GM18870 (cell line): Measurements from ENCODE around the gene SOX8.
"Not testable (repeated sequence)": the region's sequence is repeated elsewhere in the genome, so short reads cannot be mapped to it uniquely, and the experiment has no call there.

ENCODE experiments used
- ATAC-seq: cut with Tn5 transposase; IDR thresholded peaks from one replicate; pipeline ENCODE4 v1.9.1; 2021; ENCODE audit warnings: moderate library complexity; ENCODE audit not compliant: unreplicated experiment

The SOX8 gene

GRCh38 chr16:953818-954217 lies 27.8 kb upstream of the SOX8 start:
- not testable (repeated sequence) for ATAC-seq

DNA sequence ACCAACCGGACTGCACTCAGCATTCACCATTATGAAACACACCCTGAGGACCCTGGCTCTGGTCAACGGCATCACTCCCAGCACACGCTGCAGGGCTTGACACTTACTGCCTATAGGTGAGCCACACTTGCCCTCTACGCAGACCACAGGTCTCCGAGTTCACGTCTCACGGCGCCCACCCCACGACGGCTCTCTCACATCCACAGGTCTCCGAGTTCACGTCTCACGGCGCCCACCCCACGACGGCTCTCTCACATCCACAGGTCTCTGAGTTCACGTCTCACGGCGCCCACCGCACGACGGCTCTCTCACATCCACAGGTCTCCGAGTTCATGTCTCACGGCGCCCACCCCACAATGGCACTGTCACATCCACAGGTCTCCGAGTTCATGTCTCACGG lies 25.8 kb upstream of the SOX8 start:
- ATAC-seq: not testable (repeated sequence)

DNA sequence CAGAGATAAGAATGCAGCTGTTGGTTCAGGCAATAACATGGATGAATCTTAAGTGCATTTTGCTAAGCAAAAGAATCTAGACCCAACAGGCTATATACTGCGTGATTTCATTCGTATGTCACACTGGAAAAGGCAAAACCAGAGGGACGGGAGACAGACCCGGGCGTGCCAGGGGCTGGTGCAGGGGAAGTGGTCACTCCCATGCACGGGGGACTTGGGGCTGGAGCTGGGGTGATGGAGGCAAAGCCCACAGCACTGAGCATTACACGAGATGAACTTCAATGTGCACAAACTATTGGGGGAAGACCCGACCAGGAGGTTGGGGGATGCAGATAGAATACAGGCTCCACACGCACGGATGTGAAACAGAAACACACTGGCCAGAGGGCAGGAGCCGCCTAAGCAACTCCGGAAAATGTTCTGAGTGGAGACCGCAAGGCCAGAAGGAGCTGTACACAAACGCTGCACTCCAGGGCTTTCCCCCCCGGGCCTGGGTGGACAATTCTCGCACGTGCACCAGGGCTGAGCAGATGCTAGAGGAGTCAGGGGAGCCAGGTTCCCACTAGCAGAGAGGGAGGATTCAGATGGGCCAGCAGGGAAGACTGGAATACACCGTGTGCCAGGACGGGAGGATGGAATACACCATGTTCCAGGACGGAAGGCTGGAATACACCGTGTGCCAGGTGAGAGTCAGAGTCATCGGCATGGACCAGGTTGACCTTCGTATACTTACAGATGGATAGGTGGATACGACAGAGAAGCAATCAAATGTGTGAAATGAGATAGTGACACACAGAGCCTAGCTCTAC lies 22.1 kb upstream of the SOX8 start:
- no peak for ATAC-seq

GRCh38 chr16:962366-962765 lies 19.2 kb upstream of the SOX8 start:
- no peak for ATAC-seq

GRCh38 chr16:962901-963814 lies 18.4 kb upstream of the SOX8 start:
- no peak for ATAC-seq

DNA sequence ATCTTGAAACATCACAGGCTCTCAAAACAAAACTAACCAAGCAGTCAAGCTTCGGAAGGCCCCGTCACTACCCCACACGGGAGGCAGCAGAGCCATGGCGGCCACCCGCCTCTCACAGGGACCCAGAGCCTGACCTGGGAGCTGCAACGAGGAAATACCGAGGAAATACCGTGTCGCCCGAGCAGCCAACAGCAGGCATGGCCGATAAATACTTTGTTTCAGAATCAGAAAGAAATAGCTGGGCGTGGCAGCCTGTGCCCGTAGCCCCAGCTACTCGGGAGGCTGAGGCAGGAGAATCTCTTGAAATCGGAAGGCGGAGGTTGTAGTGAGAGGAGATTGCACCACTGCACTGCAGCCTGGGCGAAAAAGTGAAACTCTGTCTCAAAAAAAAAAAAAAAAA lies 17.7 kb upstream of the SOX8 start:
- no peak for ATAC-seq

DNA sequence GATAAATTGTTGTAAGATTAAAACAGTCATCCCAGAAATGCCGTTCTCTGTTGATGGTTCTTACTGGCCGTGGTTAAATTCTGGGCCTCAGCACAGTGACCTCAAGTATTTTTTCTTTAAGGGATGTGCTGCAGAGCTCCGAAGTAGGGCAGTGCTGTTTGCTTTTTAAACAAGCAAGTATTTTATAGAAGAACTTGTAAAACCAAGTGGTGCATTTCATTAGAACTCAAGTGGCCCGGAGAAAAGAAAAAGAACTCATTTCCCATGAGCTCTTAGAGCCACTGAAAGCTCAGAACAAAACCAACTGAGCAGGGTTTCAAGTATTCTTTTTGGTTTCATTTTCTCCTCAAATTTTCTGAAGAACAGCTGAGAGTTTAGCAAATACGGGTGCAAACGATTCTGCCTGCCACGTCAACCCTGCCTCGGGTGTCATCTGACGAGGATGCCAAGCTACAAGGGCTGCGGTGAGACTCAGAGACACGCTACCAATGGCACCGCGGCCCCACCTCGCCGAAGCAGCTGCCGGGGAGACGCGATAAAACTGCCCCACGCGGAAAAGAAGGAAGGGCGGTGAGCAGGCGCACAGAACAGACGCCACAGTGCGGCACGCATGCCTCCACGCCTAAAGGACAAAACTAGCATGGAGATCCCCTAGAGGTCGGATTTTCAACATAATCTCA lies 17.1 kb upstream of the SOX8 start:
- no peak for ATAC-seq

DNA sequence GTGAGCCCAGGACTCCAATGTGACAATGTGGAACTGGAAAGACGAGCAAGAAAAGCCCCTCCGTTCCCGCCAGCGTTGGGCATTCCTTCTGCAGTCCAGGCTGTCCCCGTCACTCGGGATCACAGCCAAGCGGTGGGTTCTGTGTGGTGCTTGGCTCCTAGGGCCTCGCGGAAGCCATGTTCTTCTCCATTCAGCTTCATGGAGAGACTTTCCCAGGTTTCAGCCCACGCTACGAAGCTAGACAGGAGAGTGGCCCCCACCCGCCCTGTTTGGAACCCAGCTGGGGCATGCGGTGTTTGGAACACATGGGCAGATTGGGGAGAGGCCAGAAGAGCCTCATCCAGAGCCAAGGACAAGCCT lies 16.6 kb upstream of the SOX8 start:
- no peak for ATAC-seq

GRCh38 chr16:965487-965886 lies 16.1 kb upstream of the SOX8 start:
- no peak for ATAC-seq

- ATAC-seq: no peak
Measured at GRCh38 chr16:966035-966434, 15.5 kb upstream of the SOX8 start.

DNA sequence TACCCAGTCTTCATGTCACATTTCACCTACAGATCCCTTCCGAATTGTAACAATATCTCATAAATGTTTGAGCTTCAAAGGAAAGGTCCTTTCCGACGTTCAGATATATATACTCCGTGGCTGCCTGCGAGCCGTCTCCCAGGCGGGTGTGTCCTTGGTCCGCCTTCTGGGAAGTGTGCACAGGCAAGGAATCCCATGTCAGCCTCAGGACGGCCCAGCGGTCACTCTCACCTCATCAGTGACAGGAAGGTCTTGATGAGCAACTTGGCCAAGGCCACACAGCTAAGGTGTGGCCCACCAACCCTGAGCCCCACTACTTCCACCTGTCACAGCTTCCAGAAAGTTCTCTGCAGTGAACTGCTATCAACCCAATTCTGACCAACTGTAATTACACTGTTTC lies 15.1 kb upstream of the SOX8 start:
- no peak for ATAC-seq

DNA sequence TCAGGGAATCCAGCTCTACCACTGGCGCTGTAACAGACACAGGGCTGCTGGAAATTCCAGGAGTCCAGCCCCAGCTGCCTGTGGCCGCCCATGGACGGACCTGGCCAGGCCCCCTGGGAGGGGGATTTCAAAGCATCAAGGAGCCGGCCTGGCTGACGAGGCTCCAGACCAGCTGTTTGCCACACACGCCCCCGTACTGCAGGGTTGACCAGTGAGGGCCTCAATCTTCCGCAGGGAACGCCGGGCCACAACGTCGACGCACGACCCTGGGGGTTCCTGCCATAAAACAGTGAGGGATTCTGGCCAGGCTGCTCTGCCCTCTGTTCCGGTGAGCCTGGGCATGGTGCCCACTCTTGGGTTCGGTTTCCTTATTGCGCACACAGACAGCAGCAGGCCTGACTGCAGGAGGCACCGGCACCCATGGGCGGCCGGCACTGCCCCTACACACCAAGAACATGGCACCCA lies 14.5 kb upstream of the SOX8 start:
- ATAC-seq: no peak

DNA sequence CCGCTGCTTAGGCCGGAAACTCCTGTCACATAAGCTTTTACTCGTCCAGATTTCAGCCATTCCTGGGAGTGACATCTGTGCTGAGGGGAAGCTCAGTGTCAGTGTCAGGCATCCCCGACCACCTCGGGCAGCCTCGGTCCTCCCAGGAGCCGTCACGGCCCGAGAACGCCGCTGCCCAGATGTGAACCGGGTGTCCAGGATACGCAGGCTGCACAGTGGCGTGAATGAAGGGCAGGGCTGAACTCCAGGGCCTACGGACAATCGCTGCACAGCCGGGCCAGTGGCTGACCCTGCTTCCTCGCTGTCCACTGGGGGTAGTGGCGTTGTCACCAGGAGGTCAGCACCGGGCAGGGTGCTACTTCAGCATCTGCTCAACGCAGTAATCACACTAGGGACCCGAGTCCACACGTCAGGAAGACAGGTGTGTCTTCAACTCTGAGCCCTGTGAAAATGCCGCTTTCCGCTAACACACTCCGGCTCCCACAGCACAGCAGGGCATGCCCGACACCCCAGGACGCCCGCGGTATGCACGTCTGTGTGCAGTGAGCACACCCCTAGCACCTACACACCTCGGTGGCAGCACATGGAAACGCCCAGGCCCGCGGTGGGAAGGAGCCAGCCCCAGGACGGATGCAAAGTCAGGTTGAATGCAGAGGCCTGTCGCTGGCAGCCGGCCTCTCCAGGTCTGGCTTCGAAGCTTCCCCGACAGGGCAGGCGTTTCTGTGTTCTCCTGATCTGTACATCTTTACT lies 13.8 kb upstream of the SOX8 start:
- no peak for ATAC-seq

- ATAC-seq: no peak
Measured at GRCh38 chr16:968620-969019, 12.9 kb upstream of the SOX8 start.

DNA sequence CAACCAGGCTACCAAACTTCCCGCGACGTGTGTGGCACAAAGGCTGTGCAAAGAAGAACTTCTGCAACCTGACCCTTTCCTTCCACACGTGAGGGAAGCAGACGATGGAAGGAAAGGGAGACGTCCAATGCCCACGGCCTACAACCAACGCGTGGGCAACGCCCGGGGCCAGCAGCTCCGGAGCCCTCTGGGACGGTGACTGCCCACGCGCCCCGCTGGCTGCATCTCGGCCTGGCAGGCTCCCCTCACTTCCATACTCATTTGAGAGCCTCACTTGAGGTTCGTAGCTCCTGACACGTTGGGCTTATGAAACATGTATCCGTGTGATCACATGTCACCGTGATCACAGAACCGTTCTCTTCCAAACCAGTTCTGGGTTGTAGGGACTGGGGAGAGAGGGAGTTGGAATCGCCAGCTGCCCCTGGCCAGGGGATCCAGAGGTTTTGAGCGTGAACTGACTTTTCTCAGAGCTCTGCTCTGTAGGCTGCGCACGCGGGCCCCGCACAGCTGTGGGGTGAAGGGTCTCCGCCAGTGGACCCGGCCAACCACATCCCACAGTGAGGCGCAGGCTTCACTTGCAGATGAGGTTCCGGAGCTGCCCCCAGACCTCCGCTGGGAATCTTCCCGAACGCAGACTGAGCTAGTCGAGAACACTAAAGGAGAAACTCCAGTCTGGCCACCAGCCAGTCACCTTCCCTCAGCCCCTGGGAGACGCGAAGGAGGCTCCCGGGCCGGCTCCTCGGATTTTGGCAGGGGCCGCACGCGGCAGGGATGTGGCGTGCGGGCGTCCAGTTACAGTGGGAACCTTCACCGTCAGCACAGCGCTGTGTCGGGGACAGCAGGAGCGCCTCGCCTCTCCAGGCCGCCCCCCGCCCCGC lies 11.8 kb upstream of the SOX8 start:
- ATAC-seq: no peak

DNA sequence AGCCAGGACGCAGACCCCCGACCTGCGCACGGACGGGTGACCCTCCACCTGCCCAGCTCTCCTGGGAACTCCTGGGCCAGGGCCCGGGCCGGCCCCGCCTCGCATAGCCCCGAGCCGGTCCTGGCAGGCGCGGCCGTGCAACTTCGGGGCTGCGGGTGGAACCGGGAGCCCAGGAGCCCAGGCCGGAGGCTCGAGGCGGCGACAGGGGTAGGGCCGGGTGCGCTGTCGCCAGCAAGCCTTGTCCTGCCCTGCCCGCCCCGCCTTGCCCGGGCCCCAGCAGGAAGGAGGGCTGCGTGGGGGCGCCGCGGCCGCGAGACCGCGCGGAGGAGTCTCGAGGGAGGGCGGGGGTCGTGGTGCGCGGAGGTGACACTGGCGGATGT lies 11.2 kb upstream of the SOX8 start:
- ATAC-seq: no peak

- ATAC-seq: peak; percentile 62
Measured at GRCh38 chr16:970766-971581, 10.6 kb upstream of the SOX8 start, which contains the start of gene LMF1. TSS of gene LMF1 (minus strand) at chr16:970984. CDS start at chr16:970980, 4 bp downstream.

DNA sequence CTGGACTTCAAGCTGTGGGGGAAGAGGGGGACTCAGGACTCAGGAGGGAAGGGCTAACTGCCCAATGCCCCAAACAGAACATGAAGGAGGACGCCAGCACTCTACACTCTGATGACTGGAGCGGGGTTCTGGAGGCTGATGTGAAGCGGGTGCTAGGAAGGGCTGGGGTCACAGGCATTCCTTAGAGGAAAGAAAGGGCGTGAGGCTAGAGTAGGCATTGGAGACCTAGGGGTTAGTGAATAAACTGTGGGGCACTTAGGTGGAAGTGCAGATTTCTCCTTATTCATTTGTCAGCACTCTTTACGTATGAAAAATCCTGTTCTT lies 10.0 kb upstream of the SOX8 start:
- ATAC-seq: no peak

DNA sequence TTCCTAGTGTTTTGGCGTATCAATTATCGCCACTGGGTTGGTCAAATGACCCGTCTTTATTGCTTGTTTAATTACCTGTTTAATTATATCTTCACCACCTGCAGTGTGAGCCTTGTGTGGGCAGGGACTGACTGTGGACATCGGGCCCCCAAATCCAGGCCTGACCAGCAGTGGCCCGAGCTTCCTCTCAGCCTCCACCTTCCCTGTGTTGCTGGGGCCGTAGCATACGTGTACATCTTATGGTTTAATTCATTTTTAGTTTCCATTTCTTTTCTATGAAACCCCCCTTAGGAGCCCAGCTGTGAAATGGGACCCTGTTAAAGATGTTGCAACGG lies 9.6 kb upstream of the SOX8 start:
- ATAC-seq: no peak
